ENCODE data around the gene SELENOK.

- no peak for TF ChIP-seq YY1 (IDR thresholded peaks at IDR 0.05; ENCODE audit: insufficient read depth, insufficient read length)
- no peak for TF ChIP-seq SUZ12 (IDR thresholded peaks at IDR 0.05; ENCODE audit: extremely low read depth, insufficient read depth, insufficient read length)
- no peak for TF ChIP-seq ZNF274 (IDR thresholded peaks at IDR 0.05; ENCODE audit: low read depth, low read length)
Observed at GRCh38 chr3:53883008-53883407, 8.7 kb downstream of the SELENOK start.
